ENCODE results near the gene CENPM.

CENPM gene

DNA sequence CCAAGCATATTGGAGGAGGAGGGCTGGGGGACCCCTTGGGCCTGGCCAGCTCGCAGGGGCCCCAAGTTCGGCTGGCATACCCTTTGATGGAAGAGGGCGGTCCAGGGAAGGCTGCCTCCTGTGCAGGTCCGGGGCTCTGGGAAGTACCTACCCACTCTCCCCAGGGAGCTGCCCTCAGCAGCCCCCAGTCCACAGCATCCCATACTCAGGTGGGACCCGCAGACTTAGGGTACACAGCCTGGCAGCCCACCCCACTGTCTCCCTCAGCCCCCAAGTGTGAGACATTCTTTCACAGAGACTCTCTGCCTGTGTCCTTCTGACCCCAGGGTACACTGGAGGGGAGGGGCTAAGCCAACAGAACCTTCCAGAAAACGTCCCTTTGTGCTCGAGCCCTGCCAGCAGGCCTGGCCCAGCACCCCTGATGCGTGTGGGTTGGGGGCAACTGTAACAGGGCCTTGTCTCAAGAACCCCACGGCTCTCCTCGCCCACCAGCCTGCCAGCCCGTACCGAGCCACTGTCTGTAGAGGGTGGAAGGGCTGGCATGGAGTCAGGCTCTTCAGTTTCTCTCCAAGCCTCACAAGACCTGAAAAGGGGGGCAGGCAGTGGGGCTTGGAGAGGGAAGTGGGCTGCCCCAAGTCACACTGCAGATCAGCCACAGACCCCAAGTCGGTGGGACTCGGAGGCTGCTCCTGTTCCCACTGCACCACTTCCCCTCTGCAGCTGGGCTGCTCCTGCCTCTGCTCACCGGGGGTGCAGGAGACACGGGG lies 13.4 kb downstream of the CENPM start:
- DNase-seq (ENCODE audit: low read depth in 2 of 2): no peak

- DNase-seq (ENCODE audit: low read depth in 2 of 2): no peak
These were observed 14.6 kb downstream of the CENPM start for GRCh38 chr22:41932353-41932752.

DNA sequence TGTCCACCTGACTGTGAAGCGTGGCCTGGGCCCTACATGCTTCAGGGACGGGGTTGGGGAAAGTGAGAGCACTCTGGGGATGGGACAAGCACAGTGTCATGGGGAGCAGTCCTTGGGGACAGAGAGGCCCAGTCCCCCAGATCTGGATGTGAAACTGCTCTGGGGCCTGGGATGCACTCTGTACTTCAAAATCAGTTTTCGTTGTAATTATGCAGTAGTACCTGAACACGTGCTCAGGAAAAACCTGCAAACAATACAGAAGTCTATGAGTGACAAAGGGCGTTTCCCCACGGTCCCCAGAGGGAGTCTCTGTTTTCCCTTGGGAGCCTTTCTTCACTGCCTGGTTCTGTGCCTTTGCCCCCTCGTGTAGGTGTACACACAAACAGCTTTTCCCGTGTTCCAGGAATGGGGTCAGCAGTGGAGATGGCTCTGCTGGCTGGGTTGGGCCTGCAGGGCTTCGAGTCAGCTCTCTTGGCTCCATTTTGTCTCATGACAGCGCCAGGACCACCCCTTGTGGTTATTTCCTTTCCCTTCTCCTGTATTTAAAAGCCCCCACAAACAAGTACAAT lies 15.2 kb downstream of the CENPM start:
- no peak for DNase-seq (ENCODE audit: low read depth in 2 of 2)

- DNase-seq (ENCODE audit: low read depth in 2 of 2): no peak
These were observed 17.5 kb downstream of the CENPM start for GRCh38 chr22:41929418-41929810.

DNA sequence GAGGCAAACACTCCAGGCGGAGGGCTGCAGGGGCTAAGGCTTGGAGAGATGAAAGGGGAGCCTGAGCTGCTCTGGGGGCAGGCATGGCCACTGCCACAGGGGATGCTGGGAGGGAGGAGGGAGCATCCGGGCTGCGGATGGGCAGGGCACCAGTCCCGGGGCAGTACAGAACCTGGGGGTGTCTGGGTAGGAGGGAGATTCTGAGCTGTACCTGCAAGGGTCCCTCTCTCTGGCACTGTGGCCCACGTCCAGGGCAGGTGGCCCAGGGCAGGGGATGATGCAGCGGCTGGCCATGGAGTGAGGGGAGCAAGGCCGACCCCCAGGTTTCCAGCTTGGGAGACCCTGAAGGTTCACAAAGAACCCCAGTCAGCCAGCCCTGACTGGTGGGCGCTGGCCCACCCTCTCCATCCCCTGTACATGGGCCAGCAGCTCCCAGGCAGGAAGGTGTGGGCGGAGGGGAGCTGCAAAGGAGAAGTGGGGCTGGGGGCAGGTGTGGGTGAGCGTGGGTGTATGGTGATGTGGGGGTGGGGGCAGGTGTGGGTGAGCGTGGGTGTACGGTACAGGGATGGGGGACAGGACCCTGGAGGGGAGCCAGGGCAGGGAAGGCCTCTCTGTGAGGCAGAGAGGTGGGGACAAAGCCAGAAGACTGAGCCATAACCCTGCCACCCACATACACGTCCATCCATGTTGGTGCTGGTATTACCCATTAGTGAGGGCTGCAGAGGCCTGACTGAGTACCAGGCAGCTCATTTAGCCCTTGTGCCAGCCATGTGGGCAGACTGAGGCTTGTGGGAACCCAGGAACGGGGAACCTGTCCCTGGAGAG lies 18.1 kb downstream of the CENPM start:
- DNase-seq (ENCODE audit: low read depth in 2 of 2): no peak

- no peak for DNase-seq (ENCODE audit: low read depth in 2 of 2)
These were observed 19.1 kb downstream of the CENPM start for GRCh38 chr22:41927813-41928212.

- no peak for DNase-seq (ENCODE audit: low read depth in 2 of 2)
These were observed 21.0 kb downstream of the CENPM start for GRCh38 chr22:41925783-41926460.

- no peak for DNase-seq (ENCODE audit: low read depth in 2 of 2)
These were observed 23.2 kb downstream of the CENPM start for GRCh38 chr22:41923595-41924276.

GRCh38 chr22:41922940-41923594 lies 23.9 kb downstream of the CENPM start:
- no peak for DNase-seq (ENCODE audit: low read depth in 2 of 2)

- DNase-seq (ENCODE audit: low read depth in 2 of 2): no peak
These were observed 24.6 kb downstream of the CENPM start for GRCh38 chr22:41922328-41922727.

DNA sequence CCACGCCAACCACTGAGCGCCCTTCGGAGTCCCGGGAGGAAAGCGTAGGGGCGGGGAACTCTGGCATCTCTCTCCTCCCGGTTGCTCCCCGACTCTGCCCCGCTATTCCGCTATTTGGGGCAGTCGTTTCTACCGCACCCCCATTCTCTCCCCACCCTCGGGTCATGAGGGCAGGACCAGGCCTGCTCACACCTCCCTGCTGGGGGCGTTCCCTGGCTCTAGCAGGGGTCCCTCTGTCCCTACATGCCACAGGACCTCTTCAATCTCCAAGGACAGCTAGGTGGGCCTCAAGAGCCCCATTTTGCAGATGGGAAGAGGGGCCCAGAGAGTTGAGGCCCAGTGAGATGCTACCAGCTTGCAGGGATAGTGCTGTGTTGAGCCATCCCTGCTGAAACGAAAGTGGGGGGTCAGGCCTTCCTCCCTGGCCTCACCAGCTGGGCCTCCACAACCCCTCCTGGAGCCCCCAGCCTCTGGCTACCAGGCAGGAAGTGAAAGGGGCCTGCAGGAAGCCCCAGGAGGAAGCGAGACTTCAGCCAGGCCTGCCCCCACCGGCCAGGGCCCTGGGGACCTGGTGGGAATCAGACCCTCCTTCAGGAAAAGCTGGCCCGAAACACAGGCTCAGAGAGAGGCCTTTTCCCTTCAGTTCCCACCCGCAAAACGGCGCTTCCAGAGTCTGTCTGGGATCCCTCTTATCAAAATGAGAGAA lies 26.5 kb downstream of the CENPM start:
- DNase-seq (ENCODE audit: low read depth in 2 of 2): no peak

DNA sequence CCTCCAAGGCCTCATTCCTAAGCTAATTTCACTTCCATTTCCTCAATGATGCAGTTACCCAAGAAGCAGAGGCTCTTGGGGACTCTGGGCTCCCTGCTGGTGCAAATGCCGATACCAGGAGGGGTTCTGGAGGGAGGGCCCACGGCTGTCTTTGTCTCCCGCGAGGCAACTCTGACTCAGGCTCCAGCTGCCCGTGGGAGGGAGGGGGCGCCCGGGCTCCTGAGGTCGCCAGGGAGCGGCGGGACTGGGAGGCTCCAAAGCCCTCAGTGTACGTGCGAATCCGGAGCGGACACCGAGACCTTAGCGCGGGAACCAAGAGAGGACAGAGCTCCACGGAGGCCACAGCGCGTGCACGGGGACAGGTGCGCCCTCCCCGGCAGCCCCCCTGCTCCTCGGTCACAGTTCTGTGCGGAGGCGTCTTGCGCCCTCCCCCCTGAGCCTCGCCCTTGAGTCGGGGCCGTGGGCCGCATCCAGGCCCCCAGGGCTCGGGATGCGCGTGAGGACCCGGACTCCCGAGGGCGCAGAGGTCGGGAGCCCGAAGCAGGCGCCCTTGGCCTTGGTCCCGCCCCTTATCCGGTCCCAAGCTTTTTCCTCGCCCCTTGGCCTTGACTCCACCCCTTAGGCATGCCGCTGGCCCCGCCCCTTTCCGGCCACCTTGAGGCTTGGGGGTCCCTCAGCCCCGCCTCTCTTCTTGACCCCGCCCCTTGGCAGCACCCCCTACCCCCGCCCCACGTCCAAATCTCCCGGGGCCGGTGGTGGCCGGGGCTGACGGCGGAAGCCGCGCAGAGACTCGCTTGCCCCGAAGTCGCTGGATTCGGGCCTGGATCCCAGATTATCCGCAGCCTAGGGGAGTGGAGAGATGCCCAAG lies 27.4 kb downstream of the CENPM start:
- no peak for DNase-seq (ENCODE audit: low read depth in 2 of 2)

DNA sequence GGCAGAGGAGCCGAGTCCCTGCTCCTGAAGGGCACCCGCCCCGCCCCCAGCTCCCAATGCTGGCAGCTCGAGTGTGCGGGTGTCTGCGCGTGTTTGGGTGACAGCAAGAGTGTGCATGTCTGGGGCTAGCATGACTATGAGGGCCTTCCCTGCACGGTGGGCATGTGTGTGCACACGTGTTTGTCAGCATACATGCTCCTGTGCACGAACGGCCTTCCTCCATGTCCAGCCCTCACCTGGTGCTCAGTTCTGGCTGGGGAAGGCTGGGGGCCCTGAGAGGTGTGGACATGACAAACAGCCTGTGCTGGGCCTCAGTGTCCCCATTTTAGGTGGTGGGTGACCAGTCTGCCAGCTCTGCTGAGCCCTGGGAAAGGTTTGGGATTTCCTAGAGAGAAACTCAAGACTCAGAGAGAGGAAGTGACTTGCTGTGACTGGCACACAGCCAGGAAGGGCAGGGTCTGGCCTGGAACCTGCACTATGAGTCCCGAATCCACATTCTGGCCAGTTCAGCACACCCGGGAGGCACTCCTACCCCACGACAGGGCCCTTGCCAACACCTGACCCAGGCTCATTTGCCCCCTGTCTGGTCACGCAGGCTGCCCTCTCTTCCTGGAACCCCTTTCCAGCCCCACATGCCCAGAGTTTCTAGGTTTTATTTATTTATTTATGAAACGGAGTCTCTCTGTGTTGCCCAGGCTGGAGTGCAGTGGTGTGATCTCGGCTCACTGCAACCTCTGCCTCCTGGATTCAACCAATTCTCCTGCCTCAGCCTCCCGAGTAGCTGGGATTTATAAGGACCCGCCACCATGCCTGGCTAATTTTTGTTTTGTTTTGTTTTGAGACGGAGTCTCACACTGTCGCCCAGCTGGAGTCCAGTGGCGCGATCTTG lies 28.8 kb downstream of the CENPM start:
- DNase-seq (ENCODE audit: low read depth in 2 of 2): no peak

GRCh38 chr22:41917375-41917902 lies 29.5 kb downstream of the CENPM start:
- no peak for DNase-seq (ENCODE audit: low read depth in 2 of 2)

DNA sequence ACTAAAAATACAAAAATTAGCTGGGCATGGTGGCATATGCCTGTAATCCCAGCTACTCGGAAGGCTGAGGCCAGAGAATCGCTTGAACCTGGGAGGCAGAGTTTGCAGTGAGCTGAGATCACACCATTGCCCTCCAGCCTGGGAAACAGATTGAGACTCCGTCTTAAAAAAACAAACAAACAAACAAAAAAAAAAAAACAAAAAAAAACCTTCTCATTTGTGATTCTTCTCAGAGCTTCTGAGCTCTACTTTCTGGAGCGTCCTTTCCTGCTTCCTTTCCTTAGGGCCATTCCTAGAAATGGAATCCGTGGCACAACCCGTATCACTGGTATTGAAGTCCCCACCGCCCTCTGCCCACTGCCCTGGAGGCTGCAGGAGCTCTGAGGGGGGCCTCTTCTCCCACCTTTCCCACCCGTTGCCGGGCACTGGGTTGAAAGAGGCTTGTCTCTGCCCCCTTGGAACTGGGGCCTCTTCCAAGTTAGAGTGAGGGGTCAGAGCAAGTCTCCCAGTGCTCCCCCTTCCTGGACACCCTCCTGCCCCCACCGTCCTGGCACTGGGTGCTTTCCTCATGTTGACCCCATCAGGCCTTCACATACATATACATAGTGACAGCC lies 30.1 kb downstream of the CENPM start:
- no peak for DNase-seq (ENCODE audit: low read depth in 2 of 2)

- DNase-seq (ENCODE audit: low read depth in 2 of 2): no peak
These were observed 31.0 kb downstream of the CENPM start for GRCh38 chr22:41915786-41916493.

Measured in fibroblast of skin of left biceps (primary cell).